Keratinocyte (primary cell): ENCODE data around the gene ZBBX. TPM values are rescaled to one million over a fixed set of nuclear protein-coding genes. Genes with fewer than 3 reads are reported as not detected.

Experiments
- DNase-seq: peaks from one replicate; pipeline ENCODE4 v3.0.0-alpha.2; 2011; ENCODE audit warnings: low read depth, missing footprints, low spot score
- FAIRE-seq: peaks from 2 replicates; lab custom pipeline; 2011; peaks lifted over from hg19 to GRCh38; lab: Jason Lieb, UNC
- H2AFZ ChIP-seq: 2 replicates; pipeline ENCODE4 v1.6.0; 2012; ENCODE audit warnings: low read length, control low read depth, inconsistent platforms; ENCODE audit not compliant: control insufficient read depth
- H3K27ac ChIP-seq: 2 replicates; pipeline ENCODE4 v1.5.1; 2011; ENCODE audit warnings: low read length; ENCODE audit not compliant: control insufficient read depth, insufficient read depth
- H3K27me3 ChIP-seq: 3 replicates; pipeline ENCODE4 v1.6.0; 2011; ENCODE audit warnings: low read length; ENCODE audit not compliant: control insufficient read depth, insufficient read depth; ENCODE audit errors: extremely low read depth
- H3K36me3 ChIP-seq, 2 experiments: 2 replicates in 1 of 2; 3 replicates in 1 of 2; pipeline ENCODE4 v1.5.1; 2011; ENCODE audit warnings: low read length in 2 of 2, mild to moderate bottlenecking in 1 of 2; ENCODE audit not compliant: control insufficient read depth in 2 of 2, insufficient read depth in 2 of 2; ENCODE audit errors: extremely low read depth in 1 of 2
- H3K4me1 ChIP-seq: 3 replicates; pipeline ENCODE4 v1.5.1; 2011; ENCODE audit warnings: low read length; ENCODE audit not compliant: control insufficient read depth, insufficient read depth; ENCODE audit errors: extremely low read depth
- H3K4me2 ChIP-seq: 3 replicates; pipeline ENCODE4 v1.6.0; 2011; ENCODE audit warnings: low read depth, low read length; ENCODE audit not compliant: control insufficient read depth, insufficient read depth; ENCODE audit errors: extremely low read depth
- H3K4me3 ChIP-seq, 3 experiments: fragments of 200-600 bp in 1 of 3; sonication (generic) in 1 of 3; 2 replicates in 2 of 3; 3 replicates in 1 of 3; pipeline ENCODE4 v1.5.1; 2011 to 2016; ENCODE audit warnings: low read length in 3 of 3, mild to moderate bottlenecking in 3 of 3, control low read depth in 2 of 3, inconsistent platforms in 1 of 3, low read depth in 1 of 3, mixed read lengths in 1 of 3, mixed run types in 1 of 3, moderate library complexity in 1 of 3; ENCODE audit not compliant: control insufficient read depth in 2 of 3, insufficient read depth in 2 of 3; ENCODE audit errors: extremely low read depth in 1 of 3
- H3K79me2 ChIP-seq: 2 replicates; pipeline ENCODE4 v1.6.0; 2012; ENCODE audit warnings: low read length; ENCODE audit not compliant: control insufficient read depth, insufficient read depth
- H3K9ac ChIP-seq: 3 replicates; pipeline ENCODE4 v1.6.0; 2011; ENCODE audit warnings: low read length; ENCODE audit not compliant: control insufficient read depth, insufficient read depth; ENCODE audit errors: extremely low read depth
- H3K9me1 ChIP-seq: 3 replicates; pipeline ENCODE4 v1.6.0; 2011; ENCODE audit warnings: low read length; ENCODE audit not compliant: control insufficient read depth, insufficient read depth; ENCODE audit errors: extremely low read depth
- H3K9me3 ChIP-seq: 2 replicates; pipeline ENCODE4 v1.5.1; 2012; ENCODE audit warnings: low read depth, low read length; ENCODE audit not compliant: control insufficient read depth
- H4K20me1 ChIP-seq: 3 replicates; pipeline ENCODE4 v1.6.0; 2011; ENCODE audit warnings: low read length; ENCODE audit not compliant: control insufficient read depth, insufficient read depth; ENCODE audit errors: extremely low read depth
- EZH2 ChIP-seq: IDR thresholded peaks from one replicate; pipeline ENCODE4 v1.6.1; 2012; ENCODE audit warnings: inconsistent platforms, mild to moderate bottlenecking, low read length, moderate library complexity
- dilution Hi-C: fragments of 300-500 bp; cut with MboI; formaldehyde crosslinking; loops from one replicate; pipeline ENCODE4 v1.7.0; 2020; ENCODE audit warnings: low sequenced_read_pairs; ENCODE audit not compliant: extremely low pct_ligation_motif_present
- polyA plus RNA-seq, 5 experiments: library from polyadenylated mRNA; depleted of rRNA in 3 of 5; stranded (reverse) in 3 of 5; stranded (forward) in 1 of 5; unstranded in 1 of 5; fragments of >200 nt; gene quantifications; 1 replicate in 1 of 5; 2 replicates in 3 of 5; 3 replicates in 1 of 5; pipeline versions ENCODE4 v1.2.1 to v1.2.3, GENCODE V29; 2011 to 2012; ENCODE audit warnings: missing spikeins in 2 of 5, low read depth in 1 of 5, low replicate concordance in 1 of 5
- TF ChIP-seq, protein P1 (sequence below), 3 experiments: IDR thresholded peaks in 1 of 3; conservative IDR thresholded peaks in 1 of 3; optimal IDR thresholded peaks in 1 of 3; 2 replicates in 2 of 3; 3 replicates in 1 of 3; pipeline versions ENCODE3 to v1.5.1; 2011; ENCODE audit warnings: low read length in 3 of 3, mild to moderate bottlenecking in 3 of 3, moderate library complexity in 2 of 3, control low read depth in 1 of 3, inconsistent platforms in 1 of 3; ENCODE audit not compliant: insufficient read depth in 2 of 3; ENCODE audit errors: extremely low read depth in 1 of 3

ZBBX gene
- polyA plus RNA-seq, 1 donor (not counting 4 experiments of a cell fraction or from before 2014, with no cell fraction given) = not detected

DNA sequence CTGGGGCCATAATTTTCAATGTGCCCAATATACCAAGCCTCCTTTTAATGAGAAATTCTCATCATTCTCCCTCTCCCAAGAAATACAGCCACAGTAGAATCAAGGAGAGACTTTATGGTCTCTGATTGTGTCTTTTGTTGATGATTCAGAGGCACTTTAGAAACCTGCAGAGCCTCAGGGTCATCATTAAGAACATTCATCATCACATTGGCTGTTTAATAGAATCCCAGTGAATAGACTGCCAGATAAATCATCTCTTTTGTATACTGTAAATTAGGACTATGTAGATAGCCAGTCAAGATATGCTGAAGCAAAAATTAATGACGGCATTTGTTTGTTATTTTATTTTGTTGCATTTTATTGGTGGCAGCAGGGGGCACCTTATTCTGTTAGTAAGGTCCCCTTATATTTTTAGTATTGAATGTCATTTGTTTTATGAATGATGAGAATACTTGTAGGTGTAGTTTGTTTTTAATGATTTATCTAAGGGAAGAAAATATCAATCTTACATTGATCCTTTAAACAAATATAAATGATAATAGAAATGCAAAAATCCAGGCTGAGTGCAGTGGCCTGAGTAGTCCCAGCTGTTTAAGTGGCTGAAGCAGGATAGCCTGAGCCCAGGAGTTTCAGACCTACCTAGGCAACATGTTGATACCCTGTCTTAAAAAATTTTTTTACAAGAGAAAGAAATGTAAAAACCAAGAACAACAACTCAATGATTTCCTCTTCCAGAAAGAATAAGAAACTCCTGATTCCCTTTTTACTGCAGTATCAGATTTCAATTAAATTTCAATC is 138.8 kb downstream of the ZBBX start:
- no peaks in the 10 kb centered on the region for H3K4me1 ChIP-seq
- H3K9me1 ChIP-seq = no peaks in the 10 kb centered on the region
- H3K4me2 ChIP-seq = no peak overlapping the region
- H3K27ac ChIP-seq = no peak overlapping the region
- no peaks in the 10 kb centered on the region for H3K9me3 ChIP-seq
- H3K27me3 ChIP-seq = no peaks in the 10 kb centered on the region
- H3K36me3 ChIP-seq = no peaks in the 10 kb centered on the region
- dilution Hi-C loops = no loop called here
- H3K4me3 ChIP-seq = no peak overlapping the region
- no peaks in the 10 kb centered on the region for H4K20me1 ChIP-seq
- FAIRE-seq (no peak), DNase-seq (no peak)
- no peak overlapping the region for H2AFZ ChIP-seq
- H3K79me2 ChIP-seq = no peaks in the 10 kb centered on the region
- no peak overlapping the region for H3K9ac ChIP-seq
- TF ChIP-seq EZH2 = no peak
- TF ChIP-seq, protein P1, sequence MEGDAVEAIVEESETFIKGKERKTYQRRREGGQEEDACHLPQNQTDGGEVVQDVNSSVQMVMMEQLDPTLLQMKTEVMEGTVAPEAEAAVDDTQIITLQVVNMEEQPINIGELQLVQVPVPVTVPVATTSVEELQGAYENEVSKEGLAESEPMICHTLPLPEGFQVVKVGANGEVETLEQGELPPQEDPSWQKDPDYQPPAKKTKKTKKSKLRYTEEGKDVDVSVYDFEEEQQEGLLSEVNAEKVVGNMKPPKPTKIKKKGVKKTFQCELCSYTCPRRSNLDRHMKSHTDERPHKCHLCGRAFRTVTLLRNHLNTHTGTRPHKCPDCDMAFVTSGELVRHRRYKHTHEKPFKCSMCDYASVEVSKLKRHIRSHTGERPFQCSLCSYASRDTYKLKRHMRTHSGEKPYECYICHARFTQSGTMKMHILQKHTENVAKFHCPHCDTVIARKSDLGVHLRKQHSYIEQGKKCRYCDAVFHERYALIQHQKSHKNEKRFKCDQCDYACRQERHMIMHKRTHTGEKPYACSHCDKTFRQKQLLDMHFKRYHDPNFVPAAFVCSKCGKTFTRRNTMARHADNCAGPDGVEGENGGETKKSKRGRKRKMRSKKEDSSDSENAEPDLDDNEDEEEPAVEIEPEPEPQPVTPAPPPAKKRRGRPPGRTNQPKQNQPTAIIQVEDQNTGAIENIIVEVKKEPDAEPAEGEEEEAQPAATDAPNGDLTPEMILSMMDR (optimal IDR thresholded peaks at IDR 0.05 in 1 of 3, IDR thresholded peaks at IDR 0.05 in 1 of 3, conservative IDR thresholded peaks at IDR 0.05 in 1 of 3; ENCODE audit: extremely low read depth in 1 of 3, insufficient read depth in 2 of 3, low read length in 3 of 3) = no peak

DNA sequence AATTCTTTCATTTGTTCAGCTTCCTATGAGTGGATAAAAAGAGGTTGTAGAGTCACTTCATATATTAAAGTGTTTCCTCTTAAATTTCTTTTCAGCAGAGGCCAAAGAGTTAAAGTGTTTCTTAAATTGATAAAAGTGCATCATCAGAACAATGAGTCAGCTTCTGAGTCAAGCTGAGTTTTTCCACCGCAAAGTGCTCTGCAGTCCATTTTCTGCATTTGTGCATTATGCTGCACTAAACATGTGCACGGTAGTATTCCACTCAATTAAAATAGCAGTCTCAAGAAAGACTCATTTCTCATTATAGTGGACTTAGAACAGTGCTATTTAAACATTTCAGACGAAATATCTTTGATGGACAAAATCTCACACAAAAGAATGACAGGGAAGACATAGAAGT is 152.0 kb downstream of the ZBBX start:
- no peaks in the 10 kb centered on the region for H3K36me3 ChIP-seq
- dilution Hi-C loops = no loop called here
- TF ChIP-seq EZH2 = no peak
- no peaks in the 10 kb centered on the region for H4K20me1 ChIP-seq
- DNase-seq (no peak), FAIRE-seq (no peak)
- H3K27me3 ChIP-seq = no peaks in the 10 kb centered on the region
- no peaks in the 10 kb centered on the region for H3K79me2 ChIP-seq
- no peak overlapping the region for H3K4me3 ChIP-seq
- H3K27ac ChIP-seq = no peak overlapping the region
- H3K9me1 ChIP-seq = no peaks in the 10 kb centered on the region
- no peak overlapping the region for H2AFZ ChIP-seq
- H3K9ac ChIP-seq = no peak overlapping the region
- H3K9me3 ChIP-seq = no peaks in the 10 kb centered on the region
- no peak overlapping the region for H3K4me2 ChIP-seq
- H3K4me1 ChIP-seq = no peaks in the 10 kb centered on the region
